Mucosa of descending colon (tissue), 3 donors: ENCODE results near the gene TLN1. TPM values are rescaled to one million over a fixed set of nuclear protein-coding genes. Genes with fewer than 3 reads are reported as not detected.

ENCODE experiments used
- ATAC-seq: fragments of 200-7000 bp; cut with Tn5 transposase; one replicate; pipeline ENCODE4 v1.9.1; 2020; ENCODE audit warnings: mild to moderate bottlenecking, moderate library complexity
- DNase-seq, 3 donors: peaks; one replicate each; pipeline ENCODE4 v3.0.0-alpha.2; 2020
- H3K36me3 ChIP-seq: fragments of 200-600 bp; one replicate; pipeline ENCODE4 v1.8.0; 2021; ENCODE audit warnings: low read depth, mild to moderate bottlenecking
- H3K4me1 ChIP-seq: fragments of 200-600 bp; one replicate; pipeline ENCODE4 v1.8.0; 2021; ENCODE audit warnings: low read depth, mild to moderate bottlenecking
- H3K4me3 ChIP-seq: fragments of 200-600 bp; one replicate; pipeline ENCODE4 v1.8.0; 2021; ENCODE audit warnings: mild to moderate bottlenecking
- H3K9me3 ChIP-seq: fragments of 200-600 bp; one replicate; pipeline ENCODE4 v1.8.0; 2021; ENCODE audit warnings: mild to moderate bottlenecking
- intact Hi-C, 2 donors: fragments of 100-400 bp; cut with DNase I in 1 of 2; cut with micrococcal nuclease in 1 of 2; formaldehyde crosslinking; loops; one replicate each; pipeline versions ENCODE4 v1.11.0 to v1.11.1; 2022; cut with DNase I, micrococcal nuclease
- total RNA-seq, 3 donors: library from RNA; stranded (reverse); fragmentation: NEBNext Ultra II Directional in 2 of 3; extraction: Animal tissue kit (Norgen Biotek cat#: 25700) in 2 of 3; gene quantifications; one replicate each; pipeline versions ENCODE4 v1.2.1 to v1.2.4, GENCODE V29; 2021 to 2023
- TF ChIP-seq, protein P1 (sequence below): fragments of 200-600 bp; IDR thresholded peaks from one replicate; pipeline ENCODE4 v1.8.0; 2022; ENCODE audit warnings: antibody characterized with exemption, mild to moderate bottlenecking
- donor health status: DM: no; HTN: no; CAD: no; lungs with moderate emphysema.
- donor health status: DM: no; HTN: no; CAD: no.
- donor health status: DM: no; HTN: yes; CAD: no.

Gene TLN1
- total RNA-seq, 3 donors from 2014 or later = 154 to 720 (median 189) TPM

DNA sequence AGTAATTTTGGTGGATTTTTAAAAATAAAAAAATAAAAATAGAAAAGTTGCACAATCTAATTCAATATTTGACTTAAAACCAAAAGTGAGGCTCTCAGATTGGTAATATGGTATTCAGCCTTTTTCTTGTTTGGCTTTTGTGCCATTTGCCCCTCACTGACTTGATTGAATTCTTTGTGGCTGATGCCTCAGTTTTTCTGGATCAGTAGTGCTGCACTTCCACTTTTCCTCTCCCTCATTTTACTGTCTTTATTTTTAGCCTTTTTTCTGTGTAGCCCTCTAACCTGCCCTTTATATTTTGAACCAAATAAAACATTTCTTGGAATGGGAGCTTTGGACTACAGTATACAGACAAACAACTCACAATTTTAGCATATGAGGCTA, 25.9 kb upstream of the TLN1 start:
- no peaks in the 10 kb centered on the region for H3K9me3 ChIP-seq
- H3K4me3 ChIP-seq = no peak overlapping the region
- intact Hi-C loops = no loop called here
- ATAC-seq (no peak), DNase-seq (no peak)
- TF ChIP-seq, protein P1, sequence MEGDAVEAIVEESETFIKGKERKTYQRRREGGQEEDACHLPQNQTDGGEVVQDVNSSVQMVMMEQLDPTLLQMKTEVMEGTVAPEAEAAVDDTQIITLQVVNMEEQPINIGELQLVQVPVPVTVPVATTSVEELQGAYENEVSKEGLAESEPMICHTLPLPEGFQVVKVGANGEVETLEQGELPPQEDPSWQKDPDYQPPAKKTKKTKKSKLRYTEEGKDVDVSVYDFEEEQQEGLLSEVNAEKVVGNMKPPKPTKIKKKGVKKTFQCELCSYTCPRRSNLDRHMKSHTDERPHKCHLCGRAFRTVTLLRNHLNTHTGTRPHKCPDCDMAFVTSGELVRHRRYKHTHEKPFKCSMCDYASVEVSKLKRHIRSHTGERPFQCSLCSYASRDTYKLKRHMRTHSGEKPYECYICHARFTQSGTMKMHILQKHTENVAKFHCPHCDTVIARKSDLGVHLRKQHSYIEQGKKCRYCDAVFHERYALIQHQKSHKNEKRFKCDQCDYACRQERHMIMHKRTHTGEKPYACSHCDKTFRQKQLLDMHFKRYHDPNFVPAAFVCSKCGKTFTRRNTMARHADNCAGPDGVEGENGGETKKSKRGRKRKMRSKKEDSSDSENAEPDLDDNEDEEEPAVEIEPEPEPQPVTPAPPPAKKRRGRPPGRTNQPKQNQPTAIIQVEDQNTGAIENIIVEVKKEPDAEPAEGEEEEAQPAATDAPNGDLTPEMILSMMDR = no peak
- peaks cover 19% of the 10 kb centered on the region for H3K4me1 ChIP-seq
- H3K36me3 ChIP-seq = no peaks in the 10 kb centered on the region

- DNase-seq = peak in 1 of 3 donors; percentile 63
- Histone ChIP-seq H3K9me3 (no peaks in the 10 kb centered on the region), H3K36me3 (no peaks in the 10 kb centered on the region), H3K4me1 (peaks cover 19% of the 10 kb centered on the region), H3K4me3 (peak overlapping the region; percentile 22)
- ATAC-seq = peak; percentile 75
- intact Hi-C loops = no loop called here
- TF ChIP-seq, protein P1 = no peak
Observed at GRCh38 chr9:35757226-35757891, 25.4 kb upstream of the TLN1 start.

GRCh38 chr9:35756275-35757225, 24.6 kb upstream of the TLN1 start:
- H3K4me3 ChIP-seq = peak overlapping the region; percentile 22
- peaks cover 19% of the 10 kb centered on the region for H3K4me1 ChIP-seq
- H3K9me3 ChIP-seq = no peaks in the 10 kb centered on the region
- TF ChIP-seq, protein P1 = peak; percentile 76
- DNase-seq (peak; percentile 84 to 91 (median 87)), ATAC-seq (peak; percentile 87)
- intact Hi-C loops = no loop called here
- H3K36me3 ChIP-seq = no peaks in the 10 kb centered on the region

- no peaks in the 10 kb centered on the region for H3K36me3 ChIP-seq
- no peak for ATAC-seq
- intact Hi-C loops = no loop called here
- no peak for DNase-seq
- TF ChIP-seq, protein P1 = no peak
- H3K9me3 ChIP-seq = no peaks in the 10 kb centered on the region
- H3K4me1 ChIP-seq = peaks cover 27% of the 10 kb centered on the region
- no peak overlapping the region for H3K4me3 ChIP-seq
Observed at GRCh38 chr9:35755071-35755470, 23.1 kb upstream of the TLN1 start.

DNA sequence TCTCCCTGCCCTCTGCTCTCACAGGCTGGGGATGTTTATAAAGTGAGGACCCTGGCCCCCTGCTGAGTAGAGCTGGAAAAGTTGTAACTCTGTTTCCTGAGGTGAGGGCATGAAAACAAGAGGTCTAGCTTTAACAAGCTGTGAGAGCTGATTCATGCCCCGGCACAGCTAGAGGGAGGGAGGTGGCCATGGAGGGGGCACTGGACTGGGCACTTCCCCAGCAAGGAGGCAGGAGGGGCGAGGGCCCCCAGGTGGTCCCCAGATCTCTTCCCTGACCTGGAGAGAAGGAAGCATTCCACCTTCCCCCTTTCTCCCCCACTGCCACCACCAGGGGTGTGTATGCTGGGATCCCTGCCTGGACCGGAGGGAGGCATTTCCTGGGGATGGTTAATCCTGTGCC, 22.3 kb upstream of the TLN1 start, which contains the start of gene MSMP:
Gene MSMP (minus strand): TSS at position 13 of the 400 bp plus-strand sequence. CDS start 147 bp downstream, outside the sequence.
- H3K36me3 ChIP-seq = no peaks in the 10 kb centered on the region
- H3K9me3 ChIP-seq = no peaks in the 10 kb centered on the region
- TF ChIP-seq, protein P1 = no peak
- no peak for DNase-seq
- intact Hi-C loops = no loop called here
- H3K4me1 ChIP-seq = peaks cover 32% of the 10 kb centered on the region
- no peak for ATAC-seq
- no peak within 1 kb of the TSS for H3K4me3 ChIP-seq
